Jurkat, Clone E6-1 (cell line): ENCODE measurements around the gene SEMA6B.

Experiments
- DNase-seq: peaks from one replicate; pipeline ENCODE4 v3.0.0-alpha.2; 2011; ENCODE audit warnings: low read depth, low spot score
- H3K4me3 ChIP-seq: 2 replicates; pipeline ENCODE4 v1.5.1; 2011; ENCODE audit warnings: mild to moderate bottlenecking, low read length, control low read depth, moderate library complexity

SEMA6B gene

DNA sequence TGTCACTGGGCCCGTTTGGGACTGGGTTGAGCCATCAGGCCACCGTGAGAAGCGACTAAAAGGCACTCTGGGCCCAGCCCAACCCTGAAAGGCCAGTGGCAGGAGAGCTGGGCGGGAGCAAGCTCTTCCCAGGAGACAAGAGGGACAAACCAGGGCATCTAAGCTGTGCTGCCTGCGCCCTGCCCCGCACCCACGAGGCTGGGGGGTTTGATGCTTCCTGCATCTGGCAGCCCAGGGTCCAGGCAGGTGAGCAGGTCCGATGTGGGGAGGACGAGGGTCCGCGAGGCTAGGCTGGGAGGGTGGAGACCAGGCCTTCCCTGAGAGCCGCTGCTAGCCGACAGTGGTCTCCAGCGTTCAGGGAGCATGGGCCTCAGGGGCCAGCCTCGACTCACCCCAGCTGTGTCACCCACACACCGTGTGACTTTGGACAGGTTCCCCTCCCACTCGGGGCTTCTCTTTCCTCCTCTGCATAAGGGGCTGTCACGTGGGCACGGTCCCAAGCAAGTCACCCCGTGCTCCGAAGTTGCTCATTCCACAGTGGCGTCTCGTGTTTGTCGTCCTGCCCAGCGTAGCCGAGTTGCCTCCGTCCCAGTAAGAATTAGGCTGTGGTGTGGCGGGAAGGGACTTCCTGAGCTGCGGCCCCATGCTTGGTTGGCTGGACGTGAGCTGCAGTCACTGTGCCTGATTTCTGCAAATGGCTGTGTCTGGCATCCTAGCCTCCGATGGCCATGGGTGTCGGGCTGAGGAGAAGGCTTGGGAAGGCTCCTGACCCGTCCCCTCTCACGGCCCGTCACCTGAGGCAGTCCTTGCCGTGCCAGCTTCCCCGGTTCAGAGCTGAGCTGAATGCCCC is 57.0 kb downstream of the SEMA6B start:
- no peak for DNase-seq
- no peak overlapping the region for H3K4me3 ChIP-seq

- no peak for DNase-seq
- no peak overlapping the region for H3K4me3 ChIP-seq
Measured at GRCh38 chr19:4501691-4502090, 57.8 kb downstream of the SEMA6B start.

DNA sequence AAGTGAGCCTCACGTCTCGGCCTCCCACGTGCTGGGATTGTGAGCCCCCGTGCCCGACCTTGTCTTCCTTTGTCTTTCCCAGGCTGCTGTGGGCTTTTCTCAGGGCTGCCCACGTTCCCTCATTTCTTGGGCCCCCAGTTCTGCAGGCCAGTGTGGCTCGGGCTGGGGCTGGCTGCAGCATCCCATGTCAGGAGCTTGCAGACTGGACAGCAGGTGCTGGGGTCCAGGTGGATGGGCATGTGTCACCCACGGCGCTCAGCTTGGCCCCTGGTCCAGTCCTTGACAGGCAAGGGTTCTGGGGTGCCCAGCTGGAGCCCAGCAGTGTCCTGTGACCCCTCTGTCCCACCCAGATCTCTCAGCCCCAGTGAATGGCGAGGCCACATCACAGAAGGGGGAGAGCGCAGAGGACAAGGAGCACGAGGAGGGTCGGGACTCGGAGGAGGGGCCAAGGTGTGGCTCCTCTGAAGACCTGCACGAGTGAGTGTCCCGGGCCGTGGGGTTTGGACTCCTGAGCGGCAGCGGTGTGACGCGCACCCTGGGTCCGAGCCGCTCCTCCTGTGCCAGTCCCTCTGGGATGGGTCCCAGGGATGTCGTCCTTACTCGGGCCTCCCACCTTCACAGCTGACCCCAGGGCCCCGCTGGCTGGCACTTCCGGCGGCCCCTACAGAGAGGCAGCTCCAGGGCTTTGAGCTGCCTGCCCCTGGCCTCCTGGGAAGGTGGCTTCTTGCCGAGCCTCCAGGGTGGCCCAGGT is 58.5 kb downstream of the SEMA6B start:
- no peak overlapping the region for H3K4me3 ChIP-seq
- no peak for DNase-seq

DNA sequence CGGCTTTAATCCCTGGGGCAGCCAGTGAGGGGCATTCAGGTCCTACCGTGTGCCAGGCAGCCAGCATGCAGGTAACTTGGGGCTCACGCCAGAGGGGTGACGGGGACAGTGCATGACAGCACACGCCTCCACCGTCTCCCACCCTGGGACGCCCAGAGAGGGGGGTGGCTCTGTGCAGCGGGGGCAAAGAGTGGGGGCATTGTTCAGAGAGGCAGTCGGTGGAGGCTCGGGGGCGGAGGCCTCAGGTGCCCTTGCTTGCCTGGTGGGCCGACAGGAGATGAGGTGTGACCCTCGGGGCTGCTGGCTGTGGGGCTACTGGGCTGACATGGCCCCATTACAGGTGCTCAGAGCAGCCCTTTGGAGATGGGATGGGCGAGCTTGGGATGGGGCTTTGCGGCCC is 59.6 kb downstream of the SEMA6B start:
- DNase-seq, result no peak
- no peak overlapping the region for H3K4me3 ChIP-seq

- no peak overlapping the region for H3K4me3 ChIP-seq
Measured at GRCh38 chr19:4499318-4499717, 60.2 kb downstream of the SEMA6B start.

DNA sequence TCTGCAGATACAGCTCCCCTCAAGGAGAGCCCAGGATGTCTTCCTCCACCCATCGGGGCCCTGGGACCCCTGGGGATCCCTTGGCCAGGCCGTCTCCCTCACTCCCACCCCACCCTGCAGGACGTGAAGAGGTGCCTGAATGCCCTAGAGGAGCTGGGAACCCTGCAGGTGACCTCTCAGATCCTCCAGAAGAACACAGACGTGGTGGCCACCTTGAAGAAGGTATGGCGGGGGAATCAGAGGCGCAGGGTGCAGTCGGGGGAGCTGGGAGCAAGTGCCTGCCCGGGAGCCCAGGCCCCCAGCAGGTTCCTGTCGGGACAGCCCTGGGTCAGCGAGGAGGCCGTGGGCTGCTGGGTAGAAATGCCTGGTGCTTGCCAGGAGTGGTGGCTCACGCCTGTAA is 60.8 kb downstream of the SEMA6B start:
- no peak for DNase-seq
- H3K4me3 ChIP-seq, result no peak overlapping the region

More at GRCh38 chr19:4499318-4499717, 60.2 kb downstream of the SEMA6B start:
- no peak for DNase-seq

- no peak overlapping the region for H3K4me3 ChIP-seq
- DNase-seq, result no peak
Measured at GRCh38 chr19:4497770-4498389, 61.6 kb downstream of the SEMA6B start.

DNA sequence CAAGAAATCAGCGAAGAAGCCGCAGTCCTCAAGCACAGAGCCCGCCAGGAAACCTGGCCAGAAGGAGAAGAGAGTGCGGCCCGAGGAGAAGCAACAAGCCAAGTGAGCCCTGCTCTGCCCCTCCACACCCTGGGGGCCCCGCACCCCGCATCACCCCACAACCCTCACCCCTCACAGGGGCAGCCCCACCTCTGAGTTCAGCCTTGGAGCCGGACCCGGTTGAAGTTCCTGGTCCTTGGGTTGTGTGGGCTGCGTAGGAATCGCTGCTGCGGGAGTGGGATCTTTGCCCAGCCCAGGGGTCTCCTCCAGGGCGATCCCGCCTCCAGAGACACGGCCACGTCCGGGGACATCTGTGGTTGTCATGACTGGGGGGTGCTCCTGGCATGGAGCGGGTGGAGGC is 63.2 kb downstream of the SEMA6B start:
- DNase-seq, result no peak
- no peak overlapping the region for H3K4me3 ChIP-seq

- H3K4me3 ChIP-seq, result no peak overlapping the region
- no peak for DNase-seq
Measured at GRCh38 chr19:4495471-4495870, 64.0 kb downstream of the SEMA6B start.

GRCh38 chr19:4494691-4495064 is 64.8 kb downstream of the SEMA6B start:
- H3K4me3 ChIP-seq, result no peak overlapping the region
- DNase-seq, result no peak

GRCh38 chr19:4493929-4494690 is 65.4 kb downstream of the SEMA6B start:
- DNase-seq, result no peak
- no peak overlapping the region for H3K4me3 ChIP-seq

DNA sequence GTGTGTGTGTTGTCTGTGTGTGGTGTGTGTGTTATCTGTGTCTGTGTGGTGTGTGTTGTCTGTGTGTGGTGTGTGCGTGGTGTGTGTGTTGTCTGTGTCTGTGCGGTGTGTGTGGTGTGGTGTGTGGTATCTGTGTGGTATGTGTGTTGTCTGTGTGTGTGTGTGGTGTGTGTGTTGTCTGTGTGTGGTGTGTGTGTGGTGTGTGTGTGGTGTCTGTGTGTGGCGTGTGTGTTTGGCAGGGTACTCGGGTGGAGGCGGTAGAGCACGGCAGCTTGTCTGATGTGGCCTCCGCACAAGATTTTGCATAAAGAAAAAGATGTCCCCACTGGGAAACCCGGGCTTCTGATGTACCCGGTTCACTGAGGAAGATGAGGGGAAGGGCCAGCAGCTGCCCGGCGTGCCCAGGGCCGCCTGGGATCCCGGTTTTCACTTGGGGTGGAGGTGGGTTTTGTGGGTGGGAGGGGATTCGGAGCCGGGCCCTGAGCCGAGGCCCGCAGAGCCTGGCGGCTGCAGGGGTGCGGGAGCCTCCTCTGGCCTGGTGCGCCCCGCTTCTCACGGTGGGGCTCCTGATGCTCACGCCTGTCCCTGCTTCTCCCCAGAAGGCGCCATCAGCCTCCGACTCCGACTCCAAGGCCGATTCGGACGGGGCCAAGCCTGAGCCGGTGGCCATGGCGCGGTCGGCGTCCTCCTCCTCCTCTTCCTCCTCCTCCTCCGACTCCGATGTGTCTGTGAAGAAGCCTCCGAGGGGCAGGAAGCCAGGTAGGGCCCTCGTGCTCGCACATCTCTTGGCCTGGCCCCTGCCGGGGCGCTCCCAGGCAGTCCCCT is 66.2 kb downstream of the SEMA6B start:
- no peak overlapping the region for H3K4me3 ChIP-seq
- no peak for DNase-seq
